A549 (cell line): Measurements from ENCODE around the gene SMAD3. TPM values are rescaled to one million over a fixed set of nuclear protein-coding genes. Genes with fewer than 3 reads are reported as not detected.
A peak's percentile ranks its signal among the peaks of the same experiment; 100 is the strongest.

ENCODE experiments used
- ATAC-seq, 2 experiments: fragments of 200-7000 bp in 1 of 2; fragments of >200 bp in 1 of 2; cut with Nextera tagmentation in 1 of 2; cut with Tn5 transposase in 1 of 2; 3 replicates each; pipeline versions ENCODE4 v1.8.0 to v1.9.1; 2018 to 2020; ENCODE audit warnings: mild to moderate bottlenecking in 1 of 2, moderate library complexity in 1 of 2
- CTCF ChIA-PET: fragments of 300-600 bp; sonication (Branson Sonifier 250); formaldehyde crosslinking; extraction: SDS; loops from one replicate; lab custom pipeline; 2021; ENCODE audit warnings: antibody characterized with exemption, inconsistent platforms; lab: Yijun Ruan, JAX
- POLR2A ChIA-PET: fragments of 350-600 bp; formaldehyde crosslinking; extraction: SDS; loops from one replicate; lab custom pipeline; 2021; ENCODE audit warnings: antibody characterized with exemption, inconsistent platforms; lab: Yijun Ruan, JAX
- DNase-seq, 2 experiments: peaks; one replicate each; pipeline versions ENCODE4 v3.0.0 to v3.0.0-alpha.2; 2011 to 2016; ENCODE audit warnings: low read depth in 1 of 2, low spot score in 1 of 2
- FAIRE-seq: peaks from 2 replicates; lab custom pipeline; 2011; peaks lifted over from hg19 to GRCh38; lab: Jason Lieb, UNC
- H3K27ac ChIP-seq, 2 experiments: fragments of >200 bp; sonication (Bioruptor Twin); formaldehyde crosslinking; 3 replicates each; pipeline ENCODE4 v1.5.1; 2016 to 2017
- H3K4me1 ChIP-seq: fragments of >200 bp; sonication (Bioruptor Twin); formaldehyde crosslinking; 3 replicates; pipeline ENCODE4 v1.6.1; 2016
- H3K4me2 ChIP-seq: fragments of >200 bp; sonication (Bioruptor Twin); formaldehyde crosslinking; 3 replicates; pipeline ENCODE4 v1.6.1; 2016
- H3K4me3 ChIP-seq: fragments of >200 bp; sonication (Bioruptor Twin); formaldehyde crosslinking; 3 replicates; pipeline ENCODE4 v1.5.1; 2016
- H3K9me3 ChIP-seq: fragments of >200 bp; sonication (Bioruptor Twin); formaldehyde crosslinking; 3 replicates; pipeline ENCODE4 v1.6.1; 2016
- BHLHE40 ChIP-seq: IDR thresholded peaks from 2 replicates; pipeline ENCODE4 v1.6.1; 2012; ENCODE audit warnings: low read depth, low read length, inconsistent platforms
- CBX2 ChIP-seq: fragments of 200-600 bp; sonication (generic); IDR thresholded peaks from 2 replicates; pipeline ENCODE4 v1.6.1; 2016; ENCODE audit warnings: low read depth, mild to moderate bottlenecking, borderline replicate concordance
- EHMT2 ChIP-seq: fragments of 200-600 bp; sonication (generic); IDR thresholded peaks from 2 replicates; pipeline ENCODE4 v1.6.1; 2016; ENCODE audit warnings: antibody characterized with exemption, low read depth, mild to moderate bottlenecking, moderate library complexity
- FOSB ChIP-seq: fragments of 250-450 bp; sonication (Bioruptor Pico); IDR thresholded peaks from 2 replicates; pipeline ENCODE4 v1.5.0; 2020; ENCODE audit warnings: mild to moderate bottlenecking, moderate library complexity
- HEYL ChIP-seq: fragments of 250-450 bp; sonication (Bioruptor Pico); IDR thresholded peaks from 2 replicates; pipeline ENCODE4 v1.8.0; 2021; ENCODE audit warnings: mild to moderate bottlenecking, moderate library complexity
- HOXA7 ChIP-seq: fragments of 250-450 bp; sonication (Bioruptor Pico); IDR thresholded peaks from 2 replicates; pipeline ENCODE4 v1.5.0; 2020; ENCODE audit warnings: mild to moderate bottlenecking, moderate library complexity
- HOXB13 ChIP-seq: fragments of 250-450 bp; sonication (Bioruptor Pico); IDR thresholded peaks from 2 replicates; pipeline ENCODE4 v1.5.0; 2020; ENCODE audit warnings: low read depth, mild to moderate bottlenecking, moderate library complexity
- HOXB5 ChIP-seq: fragments of 250-450 bp; sonication (Bioruptor Pico); IDR thresholded peaks from 2 replicates; pipeline ENCODE4 v1.5.0; 2020; ENCODE audit warnings: mild to moderate bottlenecking, moderate library complexity
- JUN ChIP-seq, 2 experiments: fragments of >200 bp; sonication (Bioruptor Twin); formaldehyde crosslinking; IDR thresholded peaks; 2 replicates in 1 of 2; 3 replicates in 1 of 2; pipeline ENCODE4 v1.6.1; 2016 to 2017
- JUNB ChIP-seq: fragments of >200 bp; sonication (Bioruptor Twin); formaldehyde crosslinking; IDR thresholded peaks from 2 replicates; pipeline ENCODE4 v1.6.1; 2016
- MAZ ChIP-seq: fragments of 150-350 bp; IDR thresholded peaks from 2 replicates; pipeline ENCODE4 v1.6.1; 2014; ENCODE audit warnings: antibody characterized with exemption, low read depth, low read length, borderline replicate concordance
- MYC ChIP-seq: IDR thresholded peaks from 2 replicates; pipeline ENCODE4 v1.6.1; 2012; ENCODE audit warnings: mild to moderate bottlenecking, inconsistent platforms, low read length, improper control_type of control experiment, borderline replicate concordance
- NR3C1 ChIP-seq: fragments of >200 bp; sonication (Bioruptor Twin); formaldehyde crosslinking; IDR thresholded peaks from 3 replicates; pipeline ENCODE4 v1.6.1; 2017
- PHF8 ChIP-seq: fragments of 200-600 bp; sonication (generic); IDR thresholded peaks from 2 replicates; pipeline ENCODE4 v1.6.1; 2016; ENCODE audit warnings: low read depth, mild to moderate bottlenecking, antibody characterized with exemption, moderate library complexity, borderline replicate concordance
- POLR2A ChIP-seq: IDR thresholded peaks from 2 replicates; pipeline ENCODE4 v1.6.1; 2012; ENCODE audit warnings: mild to moderate bottlenecking, low read length
- POLR2AphosphoS2 ChIP-seq: conservative IDR thresholded peaks from 2 replicates; pipeline ENCODE4 v1.6.1; 2012; ENCODE audit warnings: low read length, improper control_type of control experiment, inconsistent platforms
- RNF2 ChIP-seq: fragments of 200-600 bp; sonication (generic); IDR thresholded peaks from 2 replicates; pipeline ENCODE4 v1.6.1; 2016; ENCODE audit warnings: low read depth, mild to moderate bottlenecking, antibody characterized with exemption, moderate library complexity, borderline replicate concordance
- SMC3 ChIP-seq: fragments of >200 bp; sonication (Bioruptor Twin); formaldehyde crosslinking; IDR thresholded peaks from 3 replicates; pipeline ENCODE4 v1.6.1; 2018; ENCODE audit warnings: inconsistent platforms
- SREBF2 ChIP-seq: fragments of 450-650 bp; IDR thresholded peaks from 2 replicates; pipeline ENCODE4 v1.6.1; 2014; ENCODE audit warnings: mild to moderate bottlenecking, moderate library complexity
- TFCP2L1 ChIP-seq: fragments of 250-450 bp; sonication (Bioruptor Pico); IDR thresholded peaks from 2 replicates; pipeline ENCODE4 v1.5.0; 2021; ENCODE audit warnings: mild to moderate bottlenecking
- ZC3H11A ChIP-seq: fragments of 450-650 bp; IDR thresholded peaks from 2 replicates; pipeline ENCODE4 v1.6.1; 2014; ENCODE audit warnings: antibody characterized with exemption, mild to moderate bottlenecking
- ZFP36 ChIP-seq: fragments of 450-650 bp; IDR thresholded peaks from 2 replicates; pipeline ENCODE4 v1.6.1; 2014; ENCODE audit warnings: borderline replicate concordance; ENCODE audit not compliant: partially characterized antibody
- WGBS: methylation state at CpG from one replicate; pipeline ENCODE4 v1.1.6; 2017; ENCODE audit errors: missing lambda C conversion rate; 5-methylcytosine and 5-hydroxymethylcytosine counted together
- polyA plus RNA-seq, 4 experiments: library from polyadenylated mRNA; depleted of rRNA in 3 of 4; stranded (reverse); fragments of >200 nt; fragmentation: RNase III in 1 of 4; extraction: RNeasy Plus Mini Kit Qiagen cat#74134 plus additional on column Dnase treatment in 1 of 4; gene quantifications; 2 replicates in 3 of 4; 3 replicates in 1 of 4; pipeline ENCODE4 v1.2.3, GENCODE V29; 2011 to 2017
- TF ChIP-seq, protein P1 (sequence below): fragments of >200 bp; sonication (Bioruptor Twin); formaldehyde crosslinking; IDR thresholded peaks from 2 replicates; pipeline ENCODE4 v1.6.1; 2016
- TF ChIP-seq, protein P2 (sequence below): fragments of 450-650 bp; IDR thresholded peaks from 2 replicates; pipeline ENCODE4 v1.6.1; 2014; ENCODE audit warnings: antibody characterized with exemption
- TF ChIP-seq, protein P3 (sequence below): fragments of 150-350 bp; IDR thresholded peaks from 2 replicates; pipeline ENCODE4 v1.6.1; 2014; ENCODE audit warnings: low read depth, mild to moderate bottlenecking, low read length
- TF ChIP-seq, protein P4 (sequence below): fragments of 250-450 bp; sonication (Bioruptor Pico); IDR thresholded peaks from 2 replicates; pipeline ENCODE4 v1.5.0; 2020; ENCODE audit warnings: low read depth, mild to moderate bottlenecking, moderate library complexity
- TF ChIP-seq, protein P5 (sequence below): fragments of >200 bp; sonication (Bioruptor Twin); formaldehyde crosslinking; IDR thresholded peaks from 3 replicates; pipeline ENCODE4 v1.5.1; 2016

SMAD3 gene
- polyA plus RNA-seq, 2 of the 4 experiments (the other 2 are of a cell fraction), result 74.6 to 77.2 TPM

DNA sequence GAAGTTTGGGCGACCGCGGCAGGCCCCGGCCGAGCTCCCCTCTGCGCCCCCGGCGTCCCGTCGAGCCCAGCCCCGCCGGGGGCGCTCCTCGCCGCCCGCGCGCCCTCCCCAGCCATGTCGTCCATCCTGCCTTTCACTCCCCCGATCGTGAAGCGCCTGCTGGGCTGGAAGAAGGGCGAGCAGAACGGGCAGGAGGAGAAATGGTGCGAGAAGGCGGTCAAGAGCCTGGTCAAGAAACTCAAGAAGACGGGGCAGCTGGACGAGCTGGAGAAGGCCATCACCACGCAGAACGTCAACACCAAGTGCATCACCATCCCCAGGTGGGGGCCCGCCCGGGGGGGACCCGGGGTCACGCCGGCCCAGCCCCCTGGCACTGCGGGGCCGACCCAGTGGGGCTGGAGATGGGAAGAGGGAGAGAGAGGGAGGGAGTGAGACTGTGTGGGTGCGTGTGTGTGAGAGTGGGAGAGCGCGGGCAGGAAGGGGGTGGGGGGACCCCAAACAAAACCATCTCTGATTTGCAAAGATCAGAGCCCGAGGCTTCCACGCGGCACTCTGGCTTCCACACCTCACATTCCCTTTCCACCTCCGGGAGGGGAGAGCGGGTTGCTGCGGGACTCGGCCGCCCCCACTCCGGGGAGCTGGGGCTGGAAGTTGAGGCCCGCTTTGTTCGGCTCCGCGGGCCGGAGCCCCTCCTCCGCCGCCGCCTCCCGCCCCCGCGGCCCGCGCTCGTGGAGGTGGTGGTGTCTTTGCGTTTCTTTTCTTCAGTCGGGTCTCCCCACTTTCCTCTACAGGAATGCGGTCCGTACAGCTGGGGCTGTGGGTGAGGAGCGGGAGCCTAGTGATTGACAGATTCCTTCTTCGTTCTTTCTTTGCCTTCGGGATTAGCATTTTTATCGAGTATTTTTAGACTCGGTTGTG lies 898 bp downstream of the SMAD3 start (continued):
- TF ChIP-seq FOSB (CRISPR knock-in tag) (no peak), SMC3 (no peak), ZFP36 (no peak), PHF8 (peak; percentile 35), EHMT2 (no peak), SREBF2 (no peak), HOXB13 (CRISPR knock-in tag) (0 out of 2 replicates have a peak, but pooled peaks have one; percentile 5), HOXA7 (CRISPR knock-in tag) (peak; percentile 67; the same call in 1 of the 2 replicates), TFCP2L1 (CRISPR knock-in tag) (no peak), POLR2A (no peak), MYC (0 out of 2 replicates have a peak, but pooled peaks have one; percentile 5), CBX2 (no peak)
- TF ChIP-seq, protein P1, sequence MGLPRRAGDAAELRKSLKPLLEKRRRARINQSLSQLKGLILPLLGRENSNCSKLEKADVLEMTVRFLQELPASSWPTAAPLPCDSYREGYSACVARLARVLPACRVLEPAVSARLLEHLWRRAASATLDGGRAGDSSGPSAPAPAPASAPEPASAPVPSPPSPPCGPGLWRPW, result no peak
- TF ChIP-seq, protein P2, sequence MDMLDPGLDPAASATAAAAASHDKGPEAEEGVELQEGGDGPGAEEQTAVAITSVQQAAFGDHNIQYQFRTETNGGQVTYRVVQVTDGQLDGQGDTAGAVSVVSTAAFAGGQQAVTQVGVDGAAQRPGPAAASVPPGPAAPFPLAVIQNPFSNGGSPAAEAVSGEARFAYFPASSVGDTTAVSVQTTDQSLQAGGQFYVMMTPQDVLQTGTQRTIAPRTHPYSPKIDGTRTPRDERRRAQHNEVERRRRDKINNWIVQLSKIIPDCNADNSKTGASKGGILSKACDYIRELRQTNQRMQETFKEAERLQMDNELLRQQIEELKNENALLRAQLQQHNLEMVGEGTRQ, result no peak
- TF ChIP-seq, protein P3, sequence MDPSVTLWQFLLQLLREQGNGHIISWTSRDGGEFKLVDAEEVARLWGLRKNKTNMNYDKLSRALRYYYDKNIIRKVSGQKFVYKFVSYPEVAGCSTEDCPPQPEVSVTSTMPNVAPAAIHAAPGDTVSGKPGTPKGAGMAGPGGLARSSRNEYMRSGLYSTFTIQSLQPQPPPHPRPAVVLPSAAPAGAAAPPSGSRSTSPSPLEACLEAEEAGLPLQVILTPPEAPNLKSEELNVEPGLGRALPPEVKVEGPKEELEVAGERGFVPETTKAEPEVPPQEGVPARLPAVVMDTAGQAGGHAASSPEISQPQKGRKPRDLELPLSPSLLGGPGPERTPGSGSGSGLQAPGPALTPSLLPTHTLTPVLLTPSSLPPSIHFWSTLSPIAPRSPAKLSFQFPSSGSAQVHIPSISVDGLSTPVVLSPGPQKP, result no peak

DNA sequence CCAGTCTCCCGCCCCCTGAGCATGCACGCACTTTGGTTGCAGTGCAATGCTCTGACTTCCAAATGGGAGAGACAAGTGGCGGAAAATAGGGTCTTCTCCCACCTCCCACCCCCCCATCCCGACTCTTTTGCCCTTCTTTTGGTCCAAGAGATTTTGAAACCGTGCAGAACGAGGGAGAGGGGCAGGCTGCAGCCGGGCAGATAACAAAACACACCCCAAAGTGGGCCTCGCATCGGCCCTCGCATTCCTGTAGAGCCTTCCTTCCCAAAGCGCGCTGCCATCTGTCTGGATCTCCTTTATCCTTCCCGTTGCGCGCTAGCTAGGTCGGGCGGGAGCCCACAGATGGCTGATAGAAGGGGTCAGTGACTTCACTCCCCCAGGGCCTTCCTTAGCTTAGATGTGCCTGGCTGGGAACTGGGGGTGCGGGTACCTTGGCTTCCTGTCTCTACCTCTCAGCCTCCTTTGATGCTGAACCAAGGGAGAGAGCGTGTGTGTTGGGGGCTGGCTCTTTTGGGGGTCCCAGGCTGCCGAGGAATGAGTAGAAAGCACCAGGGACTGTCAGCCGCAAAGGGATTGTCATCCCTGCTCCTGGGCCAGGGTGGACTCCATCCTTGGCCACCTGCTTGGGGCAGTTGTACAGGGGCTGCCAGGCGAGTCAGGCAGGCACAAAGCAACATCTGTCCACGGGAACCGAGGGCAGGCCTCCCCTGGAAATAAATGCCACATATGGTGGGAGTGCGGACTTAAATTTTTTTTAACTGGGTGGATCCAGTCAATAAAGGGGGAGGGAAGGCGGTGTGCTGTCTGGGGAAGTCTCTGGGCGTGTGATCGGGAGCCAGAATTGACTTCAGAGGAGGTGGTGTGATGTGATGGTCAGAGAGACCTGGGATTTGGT lies 1.8 kb downstream of the SMAD3 start:
- Histone ChIP-seq H3K4me3 (peak overlapping the region; percentile 95), H3K9me3 (no peaks in the 10 kb centered on the region), H3K27ac (peak overlapping the region; percentile 89 to 96), H3K4me2 (peak overlapping the region; percentile 94), H3K4me1 (peaks cover 63% of the 10 kb centered on the region)
- FAIRE-seq (no peak), ATAC-seq (no peak), DNase-seq (no peak)
- WGBS, result 2% methylated on average over 28 of the region's 28 CpGs
- ChIA-PET POLR2A (interaction anchor here (0.5 to 2.1 kb wide), 4 partner anchors 14 to 79 kb away, joined by 3 to 17 read pairs (median 6); no protein-coding TSS in a partner anchor), CTCF (interaction anchor here (0.8 to 8.0 kb wide), 7 partner anchors 14 to 119 kb away, joined by 3 to 66 read pairs (median 4); no protein-coding TSS in a partner anchor)
- no peak for TF ChIP-seq NR3C1
- TF ChIP-seq HEYL (CRISPR knock-in tag), result no peak
- TF ChIP-seq MAZ, result no peak
- TF ChIP-seq JUN (IDR thresholded peaks at IDR 0.05), result no peak
- no peak for TF ChIP-seq ZC3H11A
- TF ChIP-seq ZFP36, result no peak
- TF ChIP-seq HOXB5 (CRISPR knock-in tag), result no peak
- no peak for TF ChIP-seq JUNB
- TF ChIP-seq TFCP2L1 (CRISPR knock-in tag), result 0 out of 2 replicates have a peak, but pooled peaks have one; percentile 21
- no peak for TF ChIP-seq HOXA7 (CRISPR knock-in tag)
- no peak for TF ChIP-seq BHLHE40
- TF ChIP-seq SREBF2, result no peak
- TF ChIP-seq, protein P4, sequence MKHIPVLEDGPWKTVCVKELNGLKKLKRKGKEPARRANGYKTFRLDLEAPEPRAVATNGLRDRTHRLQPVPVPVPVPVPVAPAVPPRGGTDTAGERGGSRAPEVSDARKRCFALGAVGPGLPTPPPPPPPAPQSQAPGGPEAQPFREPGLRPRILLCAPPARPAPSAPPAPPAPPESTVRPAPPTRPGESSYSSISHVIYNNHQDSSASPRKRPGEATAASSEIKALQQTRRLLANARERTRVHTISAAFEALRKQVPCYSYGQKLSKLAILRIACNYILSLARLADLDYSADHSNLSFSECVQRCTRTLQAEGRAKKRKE (CRISPR knock-in tag), result no peak
- TF ChIP-seq, protein P1, result no peak
- no peak for TF ChIP-seq RNF2
- 0 out of 3 replicates have a peak, but pooled peaks have one; percentile 3 for TF ChIP-seq SMC3
- TF ChIP-seq POLR2AphosphoS2, result peak; percentile 66
- no peak for TF ChIP-seq EHMT2
- TF ChIP-seq, protein P3, result no peak
- TF ChIP-seq, protein P5, sequence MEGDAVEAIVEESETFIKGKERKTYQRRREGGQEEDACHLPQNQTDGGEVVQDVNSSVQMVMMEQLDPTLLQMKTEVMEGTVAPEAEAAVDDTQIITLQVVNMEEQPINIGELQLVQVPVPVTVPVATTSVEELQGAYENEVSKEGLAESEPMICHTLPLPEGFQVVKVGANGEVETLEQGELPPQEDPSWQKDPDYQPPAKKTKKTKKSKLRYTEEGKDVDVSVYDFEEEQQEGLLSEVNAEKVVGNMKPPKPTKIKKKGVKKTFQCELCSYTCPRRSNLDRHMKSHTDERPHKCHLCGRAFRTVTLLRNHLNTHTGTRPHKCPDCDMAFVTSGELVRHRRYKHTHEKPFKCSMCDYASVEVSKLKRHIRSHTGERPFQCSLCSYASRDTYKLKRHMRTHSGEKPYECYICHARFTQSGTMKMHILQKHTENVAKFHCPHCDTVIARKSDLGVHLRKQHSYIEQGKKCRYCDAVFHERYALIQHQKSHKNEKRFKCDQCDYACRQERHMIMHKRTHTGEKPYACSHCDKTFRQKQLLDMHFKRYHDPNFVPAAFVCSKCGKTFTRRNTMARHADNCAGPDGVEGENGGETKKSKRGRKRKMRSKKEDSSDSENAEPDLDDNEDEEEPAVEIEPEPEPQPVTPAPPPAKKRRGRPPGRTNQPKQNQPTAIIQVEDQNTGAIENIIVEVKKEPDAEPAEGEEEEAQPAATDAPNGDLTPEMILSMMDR, result no peak
